Endodermal cell (in vitro differentiated cells): ENCODE data around the gene KRTAP12-4. TPM values are rescaled to one million over a fixed set of nuclear protein-coding genes. Genes with fewer than 3 reads are reported as not detected.

Experiments
- DNase-seq: peaks from one replicate; pipeline ENCODE4 v3.0.0-alpha.2; 2017
- H3K27ac ChIP-seq: 2 replicates; pipeline ENCODE4 v1.5.1; 2013; ENCODE audit warnings: mild to moderate bottlenecking, low read depth, low read length, moderate library complexity
- H3K27me3 ChIP-seq: 2 replicates; pipeline ENCODE4 v1.6.1; 2013; ENCODE audit warnings: mild to moderate bottlenecking, low read length, moderate library complexity; ENCODE audit not compliant: insufficient read depth, control insufficient read depth, poor library complexity, severe bottlenecking
- H3K36me3 ChIP-seq: 2 replicates; pipeline ENCODE4 v1.7.0; 2013; ENCODE audit warnings: mild to moderate bottlenecking, low read length, moderate library complexity; ENCODE audit not compliant: control insufficient read depth, insufficient read depth
- H3K4me1 ChIP-seq: one replicate; pipeline ENCODE4 v1.7.0; 2013; ENCODE audit warnings: low read length; ENCODE audit not compliant: control insufficient read depth, insufficient read depth
- H3K4me3 ChIP-seq: 2 replicates; pipeline ENCODE4 v1.5.1; 2013; ENCODE audit warnings: mild to moderate bottlenecking, low read length, moderate library complexity
- H3K9ac ChIP-seq: 2 replicates; pipeline ENCODE4 v1.6.1; 2013; ENCODE audit warnings: mild to moderate bottlenecking, low read length, moderate library complexity; ENCODE audit not compliant: poor library complexity, severe bottlenecking; ENCODE audit errors: extremely low read depth
- H3K9me3 ChIP-seq: 2 replicates; pipeline ENCODE4 v1.6.1; 2013; ENCODE audit warnings: mild to moderate bottlenecking, low read length, moderate library complexity; ENCODE audit not compliant: control insufficient read depth
- H3K27ac Mint-ChIP-seq: 2 replicates; pipeline ENCODE4 v1.8.0; 2020; ENCODE audit warnings: mixed read lengths
- H3K27me3 Mint-ChIP-seq: 2 replicates; pipeline ENCODE4 v1.8.0; 2021; ENCODE audit warnings: mild to moderate bottlenecking, mixed read lengths; ENCODE audit not compliant: insufficient read depth
- H3K36me3 Mint-ChIP-seq: 2 replicates; pipeline ENCODE4 v1.8.0; 2020; ENCODE audit warnings: low read depth, mixed read lengths
- H3K4me1 Mint-ChIP-seq: 2 replicates; pipeline ENCODE4 v1.8.0; 2020; ENCODE audit warnings: mixed read lengths
- H3K4me3 Mint-ChIP-seq: 2 replicates; pipeline ENCODE4 v1.8.0; 2020; ENCODE audit warnings: mild to moderate bottlenecking, moderate library complexity, mixed read lengths
- H3K9me3 Mint-ChIP-seq: 2 replicates; pipeline ENCODE4 v1.8.0; 2020; ENCODE audit warnings: mild to moderate bottlenecking, mixed read lengths
- WGBS, 2 experiments: methylation state at CpG; one replicate each; pipeline versions ENCODE4 v1.1.5 to v1.1.7; 2013; ENCODE audit warnings: missing lambda C conversion rate in 2 of 2, mixed read lengths in 1 of 2; ENCODE audit not compliant: insufficient coverage in 1 of 2, insufficient read length in 1 of 2; 5-methylcytosine and 5-hydroxymethylcytosine counted together
- total RNA-seq, 2 donors: library from RNA; stranded (reverse); fragmentation: NEBNext Ultra II Directional in 1 of 2; extraction: Animal tissue kit (Norgen Biotek cat#: 25700) in 1 of 2; gene quantifications; 2 replicates in 1 of 2; 3 replicates in 1 of 2; pipeline ENCODE4 v1.2.1, GENCODE V29; 2021
- TF ChIP-seq, protein P1 (sequence below): fragments of 200-600 bp; sonication (generic); conservative IDR thresholded peaks from 2 replicates; pipeline ENCODE4 v1.5.0; 2021; ENCODE audit warnings: antibody characterized with exemption, mild to moderate bottlenecking

The KRTAP12-4 gene
- total RNA-seq, 2 donors from 2014 or later: not detected

- H3K4me3 ChIP-seq: no peak overlapping the region
- H3K27ac ChIP-seq: no peak overlapping the region
- H3K27me3 Mint-ChIP-seq: peaks cover 4% of the 10 kb centered on the region
- TF ChIP-seq, protein P1, sequence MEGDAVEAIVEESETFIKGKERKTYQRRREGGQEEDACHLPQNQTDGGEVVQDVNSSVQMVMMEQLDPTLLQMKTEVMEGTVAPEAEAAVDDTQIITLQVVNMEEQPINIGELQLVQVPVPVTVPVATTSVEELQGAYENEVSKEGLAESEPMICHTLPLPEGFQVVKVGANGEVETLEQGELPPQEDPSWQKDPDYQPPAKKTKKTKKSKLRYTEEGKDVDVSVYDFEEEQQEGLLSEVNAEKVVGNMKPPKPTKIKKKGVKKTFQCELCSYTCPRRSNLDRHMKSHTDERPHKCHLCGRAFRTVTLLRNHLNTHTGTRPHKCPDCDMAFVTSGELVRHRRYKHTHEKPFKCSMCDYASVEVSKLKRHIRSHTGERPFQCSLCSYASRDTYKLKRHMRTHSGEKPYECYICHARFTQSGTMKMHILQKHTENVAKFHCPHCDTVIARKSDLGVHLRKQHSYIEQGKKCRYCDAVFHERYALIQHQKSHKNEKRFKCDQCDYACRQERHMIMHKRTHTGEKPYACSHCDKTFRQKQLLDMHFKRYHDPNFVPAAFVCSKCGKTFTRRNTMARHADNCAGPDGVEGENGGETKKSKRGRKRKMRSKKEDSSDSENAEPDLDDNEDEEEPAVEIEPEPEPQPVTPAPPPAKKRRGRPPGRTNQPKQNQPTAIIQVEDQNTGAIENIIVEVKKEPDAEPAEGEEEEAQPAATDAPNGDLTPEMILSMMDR: no peak
- no peaks in the 10 kb centered on the region for H3K36me3 Mint-ChIP-seq
- H3K27ac Mint-ChIP-seq: no peak overlapping the region
- no peaks in the 10 kb centered on the region for H3K36me3 ChIP-seq
- no peaks in the 10 kb centered on the region for H3K27me3 ChIP-seq
- H3K4me1 Mint-ChIP-seq: peaks cover 10% of the 10 kb centered on the region
- H3K9me3 ChIP-seq: peaks cover 6% of the 10 kb centered on the region
- no peaks in the 10 kb centered on the region for H3K4me1 ChIP-seq
- peaks cover 16% of the 10 kb centered on the region for H3K9me3 Mint-ChIP-seq
- WGBS, 2 experiments: 76 to 80% methylated on average over 1 of the region's 1 CpG
- H3K4me3 Mint-ChIP-seq: no peak overlapping the region
- H3K9ac ChIP-seq: no peak overlapping the region
- no peak for DNase-seq
These were observed 2.4 kb upstream of the KRTAP12-4 start for GRCh38 chr21:44656868-44657267.

GRCh38 chr21:44653656-44654575 lies 543 bp downstream of the KRTAP12-4 start:
- Mint-ChIP-seq H3K9me3 (peaks cover 8% of the 10 kb centered on the region), H3K27me3 (peaks cover 4% of the 10 kb centered on the region), H3K4me1 (peaks cover 3% of the 10 kb centered on the region), H3K27ac (no peak overlapping the region), H3K36me3 (no peaks in the 10 kb centered on the region), H3K4me3 (no peak overlapping the region)
- Histone ChIP-seq H3K27ac (no peak overlapping the region), H3K9me3 (peaks cover 6% of the 10 kb centered on the region), H3K4me1 (no peaks in the 10 kb centered on the region), H3K4me3 (no peak overlapping the region), H3K9ac (no peak overlapping the region), H3K27me3 (no peaks in the 10 kb centered on the region), H3K36me3 (no peaks in the 10 kb centered on the region)
- DNase-seq: no peak
- 88 to 92% methylated on average over 15 to 17 of the region's 17 CpGs for WGBS, 2 experiments
- TF ChIP-seq, protein P1: no peak

- Histone ChIP-seq H3K9me3 (peaks cover 6% of the 10 kb centered on the region), H3K27me3 (no peaks in the 10 kb centered on the region), H3K4me1 (no peaks in the 10 kb centered on the region), H3K27ac (no peak overlapping the region), H3K9ac (no peak overlapping the region), H3K36me3 (no peaks in the 10 kb centered on the region), H3K4me3 (no peak overlapping the region)
- no peak for DNase-seq
- H3K4me1 Mint-ChIP-seq: no peaks in the 10 kb centered on the region
- 85 to 92% methylated on average over 11 to 14 of the region's 14 CpGs for WGBS, 2 experiments
- no peaks in the 10 kb centered on the region for H3K36me3 Mint-ChIP-seq
- H3K27ac Mint-ChIP-seq: no peak overlapping the region
- TF ChIP-seq, protein P1: no peak
- peaks cover 8% of the 10 kb centered on the region for H3K9me3 Mint-ChIP-seq
- no peak overlapping the region for H3K4me3 Mint-ChIP-seq
- peaks cover 4% of the 10 kb centered on the region for H3K27me3 Mint-ChIP-seq
These were observed 1.3 kb downstream of the KRTAP12-4 start for GRCh38 chr21:44653123-44653522.
